ENCODE measurements around the gene LUC7L. TPM values are rescaled to one million over a fixed set of nuclear protein-coding genes. Genes with fewer than 3 reads are reported as not detected.

LUC7L gene
- polyA plus RNA-seq, 1 of the 3 experiments (the other 2 are of a cell fraction): 97.7 TPM

DNA sequence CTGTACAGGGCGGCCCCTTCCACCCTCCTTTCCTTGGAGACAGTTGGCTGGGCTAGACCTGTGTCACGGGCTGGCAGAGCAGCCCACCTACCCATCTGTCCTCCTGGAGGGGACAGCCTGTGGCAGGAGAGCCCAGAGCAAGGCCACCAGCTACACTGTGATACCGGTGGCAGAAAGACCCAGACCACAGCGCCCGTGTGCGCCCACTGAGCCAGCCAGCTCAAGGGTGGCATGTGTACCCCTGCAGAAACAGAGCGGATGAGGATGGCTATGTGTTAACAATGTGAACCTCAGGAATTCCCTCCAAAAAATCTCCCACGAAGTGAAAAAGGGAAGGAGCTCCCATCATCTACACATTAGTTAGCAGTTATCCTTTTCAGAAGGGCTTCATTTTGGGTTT is 41.9 kb downstream of the LUC7L start (continued):
- TF ChIP-seq EP300 (IDR thresholded peaks at IDR 0.05; ENCODE audit: borderline replicate concordance in 1 of 2, low read depth in 1 of 2, low read length in 1 of 2) (no peak), MEF2A (IDR thresholded peaks at IDR 0.05; ENCODE audit: borderline replicate concordance, low read depth) (no peak), CHD2 (IDR thresholded peaks at IDR 0.05; ENCODE audit: low read length, partially characterized antibody) (no peak), RAD21 (IDR thresholded peaks at IDR 0.05; ENCODE audit: low read length) (no peak), RXRA (IDR thresholded peaks at IDR 0.05; ENCODE audit: borderline replicate concordance, low read depth) (no peak), MXI1 (IDR thresholded peaks at IDR 0.05; ENCODE audit: low read depth, low read length) (no peak), ELF1 (IDR thresholded peaks at IDR 0.05) (no peak)
- TF ChIP-seq, protein P1, sequence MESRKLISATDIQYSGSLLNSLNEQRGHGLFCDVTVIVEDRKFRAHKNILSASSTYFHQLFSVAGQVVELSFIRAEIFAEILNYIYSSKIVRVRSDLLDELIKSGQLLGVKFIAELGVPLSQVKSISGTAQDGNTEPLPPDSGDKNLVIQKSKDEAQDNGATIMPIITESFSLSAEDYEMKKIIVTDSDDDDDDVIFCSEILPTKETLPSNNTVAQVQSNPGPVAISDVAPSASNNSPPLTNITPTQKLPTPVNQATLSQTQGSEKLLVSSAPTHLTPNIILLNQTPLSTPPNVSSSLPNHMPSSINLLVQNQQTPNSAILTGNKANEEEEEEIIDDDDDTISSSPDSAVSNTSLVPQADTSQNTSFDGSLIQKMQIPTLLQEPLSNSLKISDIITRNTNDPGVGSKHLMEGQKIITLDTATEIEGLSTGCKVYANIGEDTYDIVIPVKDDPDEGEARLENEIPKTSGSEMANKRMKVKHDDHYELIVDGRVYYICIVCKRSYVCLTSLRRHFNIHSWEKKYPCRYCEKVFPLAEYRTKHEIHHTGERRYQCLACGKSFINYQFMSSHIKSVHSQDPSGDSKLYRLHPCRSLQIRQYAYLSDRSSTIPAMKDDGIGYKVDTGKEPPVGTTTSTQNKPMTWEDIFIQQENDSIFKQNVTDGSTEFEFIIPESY (IDR thresholded peaks at IDR 0.05; ENCODE audit: borderline replicate concordance, low read depth): no peak

DNA sequence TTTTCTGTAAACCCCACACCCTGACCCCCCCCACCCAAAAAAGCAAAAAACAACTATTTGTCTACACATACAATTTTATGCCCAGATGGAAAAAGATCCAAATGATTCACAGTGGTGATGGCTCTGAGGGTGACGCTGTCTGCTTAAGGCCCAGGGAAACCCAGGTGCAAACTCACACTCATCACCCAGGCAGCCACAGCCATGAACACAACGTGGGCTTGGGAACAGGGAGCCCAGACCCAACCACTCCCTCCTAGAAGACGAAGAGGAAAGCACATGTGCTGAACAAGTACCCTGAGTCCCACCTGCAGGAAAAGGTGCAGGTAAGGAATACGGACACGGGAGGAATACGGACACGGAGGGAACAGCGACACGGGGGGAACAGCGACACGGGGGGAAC is 43.6 kb downstream of the LUC7L start:
- peaks cover 0 to 5% of the 10 kb centered on the region in 2 experiments; a peak in 1 of 4 replicates for H3K4me1 ChIP-seq (ENCODE audit: control insufficient read depth in 1 of 2, insufficient read depth in 2 of 2, low read depth in 1 of 2, low read length in 1 of 2)
- no peaks in the 10 kb centered on the region for H3K9me3 ChIP-seq
- TF ChIP-seq SMC3 (IDR thresholded peaks at IDR 0.05; ENCODE audit: low read depth, low read length): no peak
- no peak for TF ChIP-seq MEF2A (IDR thresholded peaks at IDR 0.05; ENCODE audit: borderline replicate concordance, low read depth)
- TF ChIP-seq RCOR1 (IDR thresholded peaks at IDR 0.05; ENCODE audit: low read length): no peak
- no peak for TF ChIP-seq EZH2phosphoT487 (IDR thresholded peaks at IDR 0.05; ENCODE audit: borderline replicate concordance, low read depth)
- no peak overlapping the region for H3K4me2 ChIP-seq
- no peaks in the 10 kb centered on the region for H3K27me3 ChIP-seq (ENCODE audit: insufficient read depth)
- peaks cover 12% of the 10 kb centered on the region; the same call in 1 of the 2 replicates for H4K20me1 ChIP-seq (ENCODE audit: insufficient read depth)
- CTCF ChIA-PET: interaction anchor here (1.0 to 7.5 kb wide), 3 partner anchors 81 to 176 kb away, joined by 3 to 120 read pairs (median 4); no protein-coding TSS in a partner anchor
- H3F3A ChIP-seq (replicated peaks; ENCODE audit: insufficient read depth): peaks cover 4% of the 10 kb centered on the region
- no peak for DNase-seq
- no peak overlapping the region for H2AFZ ChIP-seq (ENCODE audit: low read depth)
- WGBS (ENCODE audit: low lambda C conversion rate): 86% methylated on average over 11 of the region's 11 CpGs
- H3K79me2 ChIP-seq (ENCODE audit: insufficient read depth): no peaks in the 10 kb centered on the region
- no peak overlapping the region for H3K27ac ChIP-seq (ENCODE audit: low read depth in 2 of 2, low read length in 1 of 2)
- H3K9me2 ChIP-seq: no peaks in the 10 kb centered on the region
- POLR2A ChIA-PET: no interaction called here
- peaks cover 13 to 33% of the 10 kb centered on the region in 2 experiments for H3K36me3 ChIP-seq (replicated peaks in 1 of 2; ENCODE audit: control insufficient read depth in 1 of 2, insufficient read depth in 2 of 2, low read length in 1 of 2)
- no peak overlapping the region for H3K4me3 ChIP-seq (ENCODE audit: low read depth in 2 of 2, low read length in 1 of 2)
- H3K9ac ChIP-seq: no peak overlapping the region

DNA sequence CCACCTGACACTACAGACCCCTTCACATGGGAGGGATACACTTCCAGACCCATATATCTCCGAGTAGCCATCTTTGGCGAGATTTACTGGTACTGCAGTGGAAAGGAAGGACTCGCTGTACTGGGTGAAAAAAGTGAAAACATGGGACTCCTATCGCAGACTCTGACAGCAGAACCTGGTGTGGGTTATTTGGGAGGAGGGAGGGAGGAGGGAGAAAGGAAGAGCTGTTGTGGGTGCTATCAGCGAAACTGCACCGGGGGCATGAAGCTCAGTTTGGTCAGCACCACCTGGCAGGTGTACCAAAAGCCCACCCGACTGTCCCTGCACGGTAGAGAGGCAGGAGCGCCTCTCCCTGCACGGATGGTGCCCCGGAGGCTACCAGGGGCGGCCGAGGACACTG is 44.0 kb downstream of the LUC7L start:
- H3F3A ChIP-seq (replicated peaks; ENCODE audit: insufficient read depth): peaks cover 4% of the 10 kb centered on the region
- H3K79me2 ChIP-seq (ENCODE audit: insufficient read depth): no peaks in the 10 kb centered on the region
- no peaks in the 10 kb centered on the region for H3K27me3 ChIP-seq (ENCODE audit: insufficient read depth)
- no peaks in the 10 kb centered on the region for H3K9me3 ChIP-seq
- TF ChIP-seq MEF2A (IDR thresholded peaks at IDR 0.05; ENCODE audit: borderline replicate concordance, low read depth) (no peak), NRF1 (IDR thresholded peaks at IDR 0.05; ENCODE audit: low read depth, low read length) (no peak), GATA2 (CRISPR knock-in tag; IDR thresholded peaks at IDR 0.05) (no peak), ELF1 (IDR thresholded peaks at IDR 0.05) (no peak), RCOR1 (IDR thresholded peaks at IDR 0.05; ENCODE audit: low read length) (no peak), RFX5 (IDR thresholded peaks at IDR 0.05; ENCODE audit: low read length) (no peak), FOXJ3 (CRISPR knock-in tag; IDR thresholded peaks at IDR 0.05) (no peak), MXI1 (IDR thresholded peaks at IDR 0.05; ENCODE audit: low read depth, low read length) (no peak), FOXM1 (IDR thresholded peaks at IDR 0.05; ENCODE audit: low read depth) (no peak), RAD21 (IDR thresholded peaks at IDR 0.05; ENCODE audit: low read length) (no peak), NFIC (IDR thresholded peaks at IDR 0.05; ENCODE audit: borderline replicate concordance) (no peak), JUND (IDR thresholded peaks at IDR 0.05) (no peak), CHD2 (IDR thresholded peaks at IDR 0.05; ENCODE audit: low read length, partially characterized antibody) (no peak), SMC3 (IDR thresholded peaks at IDR 0.05; ENCODE audit: low read depth, low read length) (no peak), EP300 (IDR thresholded peaks at IDR 0.05; ENCODE audit: borderline replicate concordance in 1 of 2, low read depth in 1 of 2, low read length in 1 of 2) (no peak)
- TF ChIP-seq, protein P2, sequence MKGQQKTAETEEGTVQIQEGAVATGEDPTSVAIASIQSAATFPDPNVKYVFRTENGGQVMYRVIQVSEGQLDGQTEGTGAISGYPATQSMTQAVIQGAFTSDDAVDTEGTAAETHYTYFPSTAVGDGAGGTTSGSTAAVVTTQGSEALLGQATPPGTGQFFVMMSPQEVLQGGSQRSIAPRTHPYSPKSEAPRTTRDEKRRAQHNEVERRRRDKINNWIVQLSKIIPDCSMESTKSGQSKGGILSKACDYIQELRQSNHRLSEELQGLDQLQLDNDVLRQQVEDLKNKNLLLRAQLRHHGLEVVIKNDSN (IDR thresholded peaks at IDR 0.05; ENCODE audit: borderline replicate concordance, low read depth): no peak
- 96% methylated on average over 11 of the region's 13 CpGs for whole genome bisulfite sequencing (ENCODE audit: low lambda C conversion rate)
- H3K9ac ChIP-seq: no peak overlapping the region
- H3K4me2 ChIP-seq: no peak overlapping the region
- ChIA-PET CTCF (interaction anchor here (1.0 to 7.5 kb wide), 3 partner anchors 80 to 177 kb away, joined by 3 to 120 read pairs (median 4); no protein-coding TSS in a partner anchor), POLR2A (no interaction called here)
- no peak overlapping the region for H3K4me3 ChIP-seq (ENCODE audit: low read depth in 2 of 2, low read length in 1 of 2)
- H3K9me2 ChIP-seq: no peaks in the 10 kb centered on the region
- no peak for DNase-seq
- no peak overlapping the region for H3K27ac ChIP-seq (ENCODE audit: low read depth in 2 of 2, low read length in 1 of 2)
- H2AFZ ChIP-seq (ENCODE audit: low read depth): no peak overlapping the region
- H3K36me3 ChIP-seq (replicated peaks in 1 of 2; ENCODE audit: control insufficient read depth in 1 of 2, insufficient read depth in 2 of 2, low read length in 1 of 2): peaks cover 13 to 31% of the 10 kb centered on the region in 2 experiments
- peaks cover 12% of the 10 kb centered on the region; the same call in 1 of the 2 replicates for H4K20me1 ChIP-seq (ENCODE audit: insufficient read depth)
- peaks cover 0 to 8% of the 10 kb centered on the region in 2 experiments; a peak in 1 of 4 replicates for H3K4me1 ChIP-seq (ENCODE audit: control insufficient read depth in 1 of 2, insufficient read depth in 2 of 2, low read depth in 1 of 2, low read length in 1 of 2)
